ENCODE measurements around the gene NLE1. TPM values are rescaled to one million over a fixed set of nuclear protein-coding genes. Genes with fewer than 3 reads are reported as not detected.

The NLE1 gene
- polyA plus RNA-seq, 1 experiment = 10.5 TPM

- ChIA-PET CTCF (interaction anchor here (2.1 kb wide), 1 partner anchor 14 kb away, joined by 12 read pairs; the partner anchor contains the start of gene RAD51D), POLR2A (no interaction called here)
- no peak overlapping the region for H3K27ac ChIP-seq (ENCODE audit: low read depth, low read length)
- no peak for TF ChIP-seq CTCF (IDR thresholded peaks at IDR 0.05; ENCODE audit: low read depth, low read length)
- no peaks in the 10 kb centered on the region for H3K27me3 ChIP-seq (ENCODE audit: control insufficient read depth, insufficient read depth, low read length)
- no peaks in the 10 kb centered on the region for H3K9me3 ChIP-seq (ENCODE audit: control insufficient read depth, insufficient read depth, low read length)
- DNase-seq (ENCODE audit: low read depth, low spot score) = no peak
- H3K4me3 ChIP-seq (ENCODE audit: low read depth, low read length) = no peak overlapping the region
Measured at GRCh38 chr17:35104844-35105450, 37.2 kb downstream of the NLE1 start.

- ChIA-PET POLR2A (interaction anchor here (0.6 kb wide), 1 partner anchor 42 kb away, joined by 6 read pairs; no protein-coding TSS in a partner anchor), CTCF (interaction anchor here (1.0 to 2.0 kb wide), 4 partner anchors 14 to 24 kb away, joined by 4 to 13 read pairs (median 6); partner anchors contain the start of gene RAD51D)
- no peak for DNase-seq (ENCODE audit: low read depth, low spot score)
Measured at GRCh38 chr17:35103271-35103670, 38.8 kb downstream of the NLE1 start.

GRCh38 chr17:35101725-35102124 is 40.4 kb downstream of the NLE1 start:
- DNase-seq (ENCODE audit: low read depth, low spot score) = no peak
- CTCF ChIA-PET = interaction anchor here (2.0 kb wide), 1 partner anchor 12 kb away, joined by 13 read pairs; no protein-coding TSS in a partner anchor
- Histone ChIP-seq H3K9me3 (ENCODE audit: control insufficient read depth, insufficient read depth, low read length) (no peaks in the 10 kb centered on the region), H3K27ac (ENCODE audit: low read depth, low read length) (no peak overlapping the region), H3K4me3 (ENCODE audit: low read depth, low read length) (no peak overlapping the region), H3K27me3 (ENCODE audit: control insufficient read depth, insufficient read depth, low read length) (no peaks in the 10 kb centered on the region)
- no peak for TF ChIP-seq CTCF (IDR thresholded peaks at IDR 0.05; ENCODE audit: low read depth, low read length)
- POLR2A ChIA-PET = interaction anchor here (0.6 kb wide), 1 partner anchor 91 kb away, joined by 5 read pairs; no protein-coding TSS in a partner anchor

More at GRCh38 chr17:35103271-35103670, 38.8 kb downstream of the NLE1 start:
- Histone ChIP-seq H3K27me3 (ENCODE audit: control insufficient read depth, insufficient read depth, low read length) (no peaks in the 10 kb centered on the region), H3K4me3 (ENCODE audit: low read depth, low read length) (no peak overlapping the region), H3K27ac (ENCODE audit: low read depth, low read length) (no peak overlapping the region), H3K9me3 (ENCODE audit: control insufficient read depth, insufficient read depth, low read length) (no peaks in the 10 kb centered on the region)
- TF ChIP-seq CTCF (IDR thresholded peaks at IDR 0.05; ENCODE audit: low read depth, low read length) = no peak

- no peaks in the 10 kb centered on the region for H3K27me3 ChIP-seq (ENCODE audit: control insufficient read depth, insufficient read depth, low read length)
- DNase-seq (ENCODE audit: low read depth, low spot score) = no peak
- H3K4me3 ChIP-seq (ENCODE audit: low read depth, low read length) = no peak overlapping the region
- TF ChIP-seq CTCF (IDR thresholded peaks at IDR 0.05; ENCODE audit: low read depth, low read length) = no peak
- CTCF ChIA-PET = no interaction called here
- POLR2A ChIA-PET = interaction anchor here (0.6 kb wide), 1 partner anchor 91 kb away, joined by 5 read pairs; no protein-coding TSS in a partner anchor
- H3K9me3 ChIP-seq (ENCODE audit: control insufficient read depth, insufficient read depth, low read length) = no peaks in the 10 kb centered on the region
- H3K27ac ChIP-seq (ENCODE audit: low read depth, low read length) = no peak overlapping the region
Measured at GRCh38 chr17:35101036-35101435, 41.1 kb downstream of the NLE1 start.

GRCh38 chr17:35099908-35100307 is 42.2 kb downstream of the NLE1 start:
- Histone ChIP-seq H3K27ac (ENCODE audit: low read depth, low read length) (no peak overlapping the region), H3K4me3 (ENCODE audit: low read depth, low read length) (no peak overlapping the region), H3K9me3 (ENCODE audit: control insufficient read depth, insufficient read depth, low read length) (no peaks in the 10 kb centered on the region), H3K27me3 (ENCODE audit: control insufficient read depth, insufficient read depth, low read length) (no peaks in the 10 kb centered on the region)
- no peak for TF ChIP-seq CTCF (IDR thresholded peaks at IDR 0.05; ENCODE audit: low read depth, low read length)
- no peak for DNase-seq (ENCODE audit: low read depth, low spot score)
- ChIA-PET CTCF (no interaction called here), POLR2A (no interaction called here)
